Liver (tissue), 9 donors: ENCODE measurements around the gene POC1A. TPM values are rescaled to one million over a fixed set of nuclear protein-coding genes. Genes with fewer than 3 reads are reported as not detected.

ENCODE experiments used
- DNase-seq: peaks from one replicate; pipeline ENCODE4 v3.0.0-alpha.2; 2017; ENCODE audit warnings: low spot score
- H3K27ac ChIP-seq, 2 donors: one replicate each; pipeline ENCODE4 v1.7.0; 2013; ENCODE audit warnings: inconsistent platforms in 2 of 2, low read length in 2 of 2, control low read depth in 1 of 2, low read depth in 1 of 2, mild to moderate bottlenecking in 1 of 2
- H3K27me3 ChIP-seq, 4 donors: one replicate each; pipeline versions ENCODE4 v1.6.1 to v1.7.0; 2013; ENCODE audit warnings: low read length in 3 of 4, inconsistent platforms in 1 of 4, mild to moderate bottlenecking in 1 of 4, moderate library complexity in 1 of 4; ENCODE audit not compliant: control insufficient read depth in 4 of 4, insufficient read depth in 4 of 4
- H3K36me3 ChIP-seq, 4 donors: one replicate each; pipeline versions ENCODE4 v1.6.1 to v1.7.0; 2013; ENCODE audit warnings: low read length in 3 of 4, mild to moderate bottlenecking in 3 of 4, low read depth in 1 of 4, moderate library complexity in 1 of 4; ENCODE audit not compliant: control insufficient read depth in 4 of 4, insufficient read depth in 3 of 4
- H3K4me1 ChIP-seq, 4 donors: one replicate each; pipeline versions ENCODE4 v1.6.1 to v1.7.0; 2013; ENCODE audit warnings: low read length in 3 of 4, mild to moderate bottlenecking in 3 of 4, moderate library complexity in 1 of 4; ENCODE audit not compliant: control insufficient read depth in 4 of 4, insufficient read depth in 4 of 4
- H3K4me3 ChIP-seq, 3 donors: one replicate each; pipeline versions ENCODE4 v1.6.1 to v1.7.0; 2013; ENCODE audit warnings: low read length in 3 of 3, control low read depth in 1 of 3, low read depth in 1 of 3, mild to moderate bottlenecking in 1 of 3
- H3K9ac ChIP-seq, 2 donors: one replicate each; pipeline ENCODE4 v1.7.0; 2013; ENCODE audit warnings: low read length in 2 of 2, mild to moderate bottlenecking in 2 of 2, moderate library complexity in 2 of 2, control low read depth in 1 of 2, low read depth in 1 of 2
- H3K9me3 ChIP-seq, 4 donors: one replicate each; pipeline versions ENCODE4 v1.6.1 to v1.7.0; 2013; ENCODE audit warnings: low read length in 3 of 4; ENCODE audit not compliant: control insufficient read depth in 4 of 4
- ATF3 ChIP-seq: IDR thresholded peaks from 2 replicates; pipeline ENCODE4 v1.6.1; 2016; ENCODE audit warnings: antibody characterized with exemption
- FOXA1 ChIP-seq: IDR thresholded peaks from 2 replicates; pipeline ENCODE4 v1.6.1; 2016; ENCODE audit warnings: antibody characterized with exemption
- FOXA2 ChIP-seq: IDR thresholded peaks from 2 replicates; pipeline ENCODE4 v1.6.1; 2016; ENCODE audit warnings: antibody characterized with exemption
- HNF4A ChIP-seq, 2 donors: conservative IDR thresholded peaks; 2 replicates each; pipeline ENCODE4 v1.6.1; 2016; ENCODE audit warnings: antibody characterized with exemption in 2 of 2, mild to moderate bottlenecking in 2 of 2
- HNF4G ChIP-seq: IDR thresholded peaks from 2 replicates; pipeline ENCODE4 v1.6.1; 2016; ENCODE audit warnings: antibody characterized with exemption
- MAX ChIP-seq: IDR thresholded peaks from 2 replicates; pipeline ENCODE4 v1.6.1; 2016; ENCODE audit warnings: antibody characterized with exemption
- NR2F2 ChIP-seq: IDR thresholded peaks from 2 replicates; pipeline ENCODE4 v1.6.1; 2016; ENCODE audit warnings: antibody characterized with exemption
- REST ChIP-seq: IDR thresholded peaks from 2 replicates; pipeline ENCODE4 v1.6.1; 2016; ENCODE audit warnings: antibody characterized with exemption, mild to moderate bottlenecking
- RXRA ChIP-seq, 2 donors: IDR thresholded peaks; 2 replicates each; pipeline ENCODE4 v1.6.1; 2017 to 2018; ENCODE audit warnings: antibody characterized with exemption in 2 of 2, mild to moderate bottlenecking in 1 of 2
- SP1 ChIP-seq: IDR thresholded peaks from 2 replicates; pipeline ENCODE4 v1.6.1; 2018; ENCODE audit warnings: antibody characterized with exemption, mild to moderate bottlenecking
- TAF1 ChIP-seq: conservative IDR thresholded peaks from 2 replicates; pipeline ENCODE4 v1.6.1; 2016; ENCODE audit warnings: antibody characterized with exemption, mild to moderate bottlenecking
- YY1 ChIP-seq: IDR thresholded peaks from 2 replicates; pipeline ENCODE4 v1.6.1; 2016; ENCODE audit warnings: antibody characterized with exemption, mild to moderate bottlenecking
- WGBS: extraction: QIAGEN DNeasy Blood & Tissue Kit; methylation state at CpG from one replicate; pipeline ENCODE4 v1.1.7; 2013; 5-methylcytosine and 5-hydroxymethylcytosine counted together
- polyA plus RNA-seq, 2 donors: library from polyadenylated mRNA; stranded (reverse) in 1 of 2; unstranded in 1 of 2; fragments of 200-250 nt in 1 of 2; fragments of >200 nt in 1 of 2; fragmentation: Nextera tagmentation in 1 of 2; extraction: Ambion mirVana in 1 of 2; gene quantifications; one replicate each; pipeline versions ENCODE4 v1.2.1 to v1.2.3, GENCODE V29; 2013 to 2015
- total RNA-seq, 2 donors: library from RNA; depleted of rRNA; stranded (reverse); fragments of >200 nt; gene quantifications; one replicate each; pipeline ENCODE4 v1.2.3, GENCODE V29; 2014
- TF ChIP-seq, protein P1 (sequence below): IDR thresholded peaks from 2 replicates; pipeline ENCODE4 v1.6.1; 2016; ENCODE audit warnings: antibody characterized with exemption
- donor health status: healthy.
- donor health status: healthy.
- donor health status: healthy.
- donor health status: healthy.
- donor health status: healthy.

The POC1A gene
- total and polyA plus RNA-seq, 4 donors: 1.4 to 12.7 (median 4.8) TPM

- WGBS: 79% methylated on average over 9 of the region's 9 CpGs
- peak; percentile 22 for TF ChIP-seq REST
- TF ChIP-seq HNF4G: no peak
- no peak for TF ChIP-seq MAX
- peak; percentile 54 for TF ChIP-seq SP1
- peak in 1 of 2 donors; percentile 4 for TF ChIP-seq HNF4A (conservative IDR thresholded peaks at IDR 0.05)
- TF ChIP-seq RXRA (IDR thresholded peaks at IDR 0.05): peak in 1 of 2 donors; percentile 44
- H3K9ac ChIP-seq: no peak overlapping the region
- H3K27me3 ChIP-seq: no peaks in the 10 kb centered on the region
- no peaks in the 10 kb centered on the region for H3K9me3 ChIP-seq
- peak overlapping the region in 1 of 3 donors; percentile 19 for H3K4me3 ChIP-seq
- H3K4me1 ChIP-seq: peaks cover 13 to 40% (median 25%) of the 10 kb centered on the region in 4 donors
- no peak overlapping the region for H3K27ac ChIP-seq
- H3K36me3 ChIP-seq: no peaks in the 10 kb centered on the region
- peak; percentile 28 for DNase-seq
These were observed 32.5 kb upstream of the POC1A start for GRCh38 chr3:52186729-52187128.

- no peak overlapping the region for H3K9ac ChIP-seq
- no peaks in the 10 kb centered on the region for H3K27me3 ChIP-seq
- peaks cover 19 to 46% (median 28%) of the 10 kb centered on the region in 4 donors for H3K4me1 ChIP-seq
- H3K27ac ChIP-seq: no peak overlapping the region
- no peak for DNase-seq
- TF ChIP-seq YY1: no peak
- TF ChIP-seq MAX: no peak
- TF ChIP-seq HNF4G: no peak
- TF ChIP-seq REST: no peak
- TF ChIP-seq, protein P1, sequence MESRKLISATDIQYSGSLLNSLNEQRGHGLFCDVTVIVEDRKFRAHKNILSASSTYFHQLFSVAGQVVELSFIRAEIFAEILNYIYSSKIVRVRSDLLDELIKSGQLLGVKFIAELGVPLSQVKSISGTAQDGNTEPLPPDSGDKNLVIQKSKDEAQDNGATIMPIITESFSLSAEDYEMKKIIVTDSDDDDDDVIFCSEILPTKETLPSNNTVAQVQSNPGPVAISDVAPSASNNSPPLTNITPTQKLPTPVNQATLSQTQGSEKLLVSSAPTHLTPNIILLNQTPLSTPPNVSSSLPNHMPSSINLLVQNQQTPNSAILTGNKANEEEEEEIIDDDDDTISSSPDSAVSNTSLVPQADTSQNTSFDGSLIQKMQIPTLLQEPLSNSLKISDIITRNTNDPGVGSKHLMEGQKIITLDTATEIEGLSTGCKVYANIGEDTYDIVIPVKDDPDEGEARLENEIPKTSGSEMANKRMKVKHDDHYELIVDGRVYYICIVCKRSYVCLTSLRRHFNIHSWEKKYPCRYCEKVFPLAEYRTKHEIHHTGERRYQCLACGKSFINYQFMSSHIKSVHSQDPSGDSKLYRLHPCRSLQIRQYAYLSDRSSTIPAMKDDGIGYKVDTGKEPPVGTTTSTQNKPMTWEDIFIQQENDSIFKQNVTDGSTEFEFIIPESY: no peak
- TF ChIP-seq ATF3: no peak
- no peak for TF ChIP-seq HNF4A (conservative IDR thresholded peaks at IDR 0.05)
- no peak for TF ChIP-seq FOXA1
- no peak for TF ChIP-seq NR2F2
- TF ChIP-seq FOXA2: no peak
- TF ChIP-seq TAF1: no peak
- no peaks in the 10 kb centered on the region for H3K36me3 ChIP-seq
- no peaks in the 10 kb centered on the region for H3K9me3 ChIP-seq
- peak overlapping the region in 2 of 3 donors; percentile 15 to 19 for H3K4me3 ChIP-seq
- WGBS: 81% methylated on average over 3 of the region's 3 CpGs
These were observed 31.6 kb upstream of the POC1A start for GRCh38 chr3:52185837-52186236.
